Activated T-cell treated with anti-CD3 and anti-CD28 coated beads, Interleukin-2, amount 50 U/mL, for 72 hours (primary cell): Measurements from ENCODE around the gene CWF19L2. TPM values are rescaled to one million over a fixed set of nuclear protein-coding genes. Genes with fewer than 3 reads are reported as not detected.
A peak's percentile ranks its signal among the peaks of the same experiment; 100 is the strongest.
"Not testable (repeated sequence)": the region's sequence is repeated elsewhere in the genome, so short reads cannot be mapped to it uniquely, and the experiment has no call there.

ENCODE experiments used
- ATAC-seq, 2 donors: fragments of 150-1000 bp; cut with Tn5 transposase; replicated peaks in 1 of 2; 2 replicates each; pipeline ENCODE4 v1.10.0; 2021; ENCODE audit warnings: moderate library complexity in 2 of 2, mild to moderate bottlenecking in 1 of 2
- DNase-seq, 2 donors: peaks; one replicate each; pipeline ENCODE4 v3.0.0; 2021 to 2022; ENCODE audit warnings: mixed read lengths in 1 of 2
- H3K27ac Mint-ChIP-seq: one replicate; pipeline ENCODE4 v1.8.0; 2022; ENCODE audit warnings: mild to moderate bottlenecking, moderate library complexity, mixed read lengths
- H3K27me3 Mint-ChIP-seq: one replicate; pipeline ENCODE4 v1.8.0; 2022; ENCODE audit warnings: low read depth, mixed read lengths
- H3K36me3 Mint-ChIP-seq, 2 donors: one replicate each; pipeline ENCODE4 v1.8.0; 2022; ENCODE audit warnings: mixed read lengths in 2 of 2, mild to moderate bottlenecking in 1 of 2; ENCODE audit not compliant: insufficient read depth in 2 of 2
- H3K4me1 Mint-ChIP-seq: one replicate; pipeline ENCODE4 v1.8.0; 2022; ENCODE audit warnings: low read depth, mixed read lengths
- H3K4me3 Mint-ChIP-seq, 2 donors: one replicate each; pipeline ENCODE4 v1.8.0; 2022; ENCODE audit warnings: mild to moderate bottlenecking in 2 of 2, mixed read lengths in 2 of 2, moderate library complexity in 2 of 2
- H3K9me3 Mint-ChIP-seq, 2 donors: one replicate each; pipeline ENCODE4 v1.8.0; 2022; ENCODE audit warnings: mixed read lengths in 2 of 2
- total RNA-seq, 2 donors: library from RNA; stranded (reverse); gene quantifications; one replicate each; pipeline ENCODE4 v1.2.3, GENCODE V29; 2022

CWF19L2 gene
- total RNA-seq, 2 donors from 2014 or later = 15.0 to 16.2 TPM

- H3K4me3 Mint-ChIP-seq = no peak overlapping the region
- H3K27ac Mint-ChIP-seq = no peak overlapping the region
- H3K36me3 Mint-ChIP-seq = peaks cover 2 to 4% of the 10 kb centered on the region in 2 donors
- H3K4me1 Mint-ChIP-seq = no peaks in the 10 kb centered on the region
- H3K27me3 Mint-ChIP-seq = peaks cover 25% of the 10 kb centered on the region
- DNase-seq (no peak), ATAC-seq (no peak)
- peaks cover 2 to 5% of the 10 kb centered on the region in 2 donors for H3K9me3 Mint-ChIP-seq
Measured at GRCh38 chr11:107468596-107468995, 11.0 kb upstream of the CWF19L2 start.

- Mint-ChIP-seq H3K4me1 (no peaks in the 10 kb centered on the region), H3K27me3 (peaks cover 32% of the 10 kb centered on the region), H3K9me3 (peaks cover 5 to 8% of the 10 kb centered on the region in 2 donors), H3K27ac (no peak overlapping the region), H3K4me3 (no peak overlapping the region), H3K36me3 (peaks cover 4 to 7% of the 10 kb centered on the region in 2 donors)
- ATAC-seq (no peak), DNase-seq (no peak)
Measured at GRCh38 chr11:107467696-107468095, 10.1 kb upstream of the CWF19L2 start.

GRCh38 chr11:107466275-107466866, 8.7 kb upstream of the CWF19L2 start:
- ATAC-seq, H3K9me3 Mint-ChIP-seq, H3K27ac Mint-ChIP-seq, H3K36me3 Mint-ChIP-seq, H3K4me3 Mint-ChIP-seq, H3K4me1 Mint-ChIP-seq, DNase-seq: not testable (repeated sequence)
- peaks cover 25% of the 10 kb centered on the region for H3K27me3 Mint-ChIP-seq

- Mint-ChIP-seq H3K4me3 (peak overlapping the region; percentile 90 to 95), H3K36me3 (peaks cover 0 to 7% of the 10 kb centered on the region in 2 donors), H3K9me3 (no peaks in the 10 kb centered on the region), H3K27ac (peak overlapping the region; percentile 92), H3K4me1 (peaks cover 42% of the 10 kb centered on the region), H3K27me3 (no peaks in the 10 kb centered on the region)
- ATAC-seq (peak; percentile 47 to 60), DNase-seq (peak; percentile 10 to 28)
Measured at GRCh38 chr11:107457205-107457557, 444 bp downstream of the CWF19L2 start.

- Mint-ChIP-seq H3K9me3 (no peaks in the 10 kb centered on the region), H3K4me3 (no peak overlapping the region), H3K4me1 (peaks cover 51% of the 10 kb centered on the region), H3K27ac (no peak overlapping the region), H3K27me3 (no peaks in the 10 kb centered on the region), H3K36me3 (peaks cover 0 to 13% of the 10 kb centered on the region in 2 donors)
- ATAC-seq = no peak
- no peak for DNase-seq
Measured at GRCh38 chr11:107453594-107454286, 3.9 kb downstream of the CWF19L2 start.

GRCh38 chr11:107446822-107447431, 10.7 kb downstream of the CWF19L2 start:
- peak overlapping the region; percentile 47 for H3K27ac Mint-ChIP-seq
- DNase-seq (no peak), ATAC-seq (no peak)
- H3K9me3 Mint-ChIP-seq = no peaks in the 10 kb centered on the region
- H3K4me1 Mint-ChIP-seq = peaks cover 22% of the 10 kb centered on the region
- no peak overlapping the region for H3K4me3 Mint-ChIP-seq
- H3K36me3 Mint-ChIP-seq = peaks cover 6 to 31% of the 10 kb centered on the region in 2 donors
- no peaks in the 10 kb centered on the region for H3K27me3 Mint-ChIP-seq

- no peaks in the 10 kb centered on the region for H3K9me3 Mint-ChIP-seq
- no peak overlapping the region for H3K27ac Mint-ChIP-seq
- H3K4me3 Mint-ChIP-seq = no peak overlapping the region
- no peaks in the 10 kb centered on the region for H3K27me3 Mint-ChIP-seq
- H3K36me3 Mint-ChIP-seq = peaks cover 6 to 34% of the 10 kb centered on the region in 2 donors
- DNase-seq (no peak), ATAC-seq (no peak)
- H3K4me1 Mint-ChIP-seq = peaks cover 16% of the 10 kb centered on the region
Measured at GRCh38 chr11:107442715-107443215, 14.9 kb downstream of the CWF19L2 start.

GRCh38 chr11:107439586-107440167, 17.9 kb downstream of the CWF19L2 start:
- H3K4me1 Mint-ChIP-seq = peaks cover 10% of the 10 kb centered on the region
- ATAC-seq (no peak), DNase-seq (no peak)
- H3K27me3 Mint-ChIP-seq = no peaks in the 10 kb centered on the region
- no peak overlapping the region for H3K27ac Mint-ChIP-seq
- no peaks in the 10 kb centered on the region for H3K9me3 Mint-ChIP-seq
- H3K4me3 Mint-ChIP-seq = no peak overlapping the region
- H3K36me3 Mint-ChIP-seq = peaks cover 4 to 26% of the 10 kb centered on the region in 2 donors

- no peak overlapping the region for H3K27ac Mint-ChIP-seq
- H3K4me3 Mint-ChIP-seq = no peak overlapping the region
- H3K9me3 Mint-ChIP-seq = no peaks in the 10 kb centered on the region
- no peaks in the 10 kb centered on the region for H3K4me1 Mint-ChIP-seq
- ATAC-seq (no peak), DNase-seq (no peak)
- peaks cover 0 to 16% of the 10 kb centered on the region in 2 donors for H3K36me3 Mint-ChIP-seq
- no peaks in the 10 kb centered on the region for H3K27me3 Mint-ChIP-seq
Measured at GRCh38 chr11:107438148-107438547, 19.5 kb downstream of the CWF19L2 start.

- peaks cover 10% of the 10 kb centered on the region for H3K4me1 Mint-ChIP-seq
- H3K27me3 Mint-ChIP-seq = no peaks in the 10 kb centered on the region
- peak overlapping the region in 1 of 2 donors; percentile 39 for H3K4me3 Mint-ChIP-seq
- H3K36me3 Mint-ChIP-seq = peaks cover 3 to 17% of the 10 kb centered on the region in 2 donors
- no peak for ATAC-seq
- no peak for DNase-seq
- H3K9me3 Mint-ChIP-seq = no peaks in the 10 kb centered on the region
- H3K27ac Mint-ChIP-seq = peak overlapping the region; percentile 0
Measured at GRCh38 chr11:107430525-107430924, 27.1 kb downstream of the CWF19L2 start.

- H3K9me3 Mint-ChIP-seq = no peaks in the 10 kb centered on the region
- H3K4me3 Mint-ChIP-seq = no peak overlapping the region
- no peak overlapping the region for H3K27ac Mint-ChIP-seq
- H3K4me1 Mint-ChIP-seq = peaks cover 10% of the 10 kb centered on the region
- DNase-seq (no peak), ATAC-seq (no peak)
- H3K27me3 Mint-ChIP-seq = no peaks in the 10 kb centered on the region
- H3K36me3 Mint-ChIP-seq = peaks cover 7 to 17% of the 10 kb centered on the region in 2 donors
Measured at GRCh38 chr11:107427569-107428180, 29.9 kb downstream of the CWF19L2 start.

GRCh38 chr11:107413352-107413751, 44.3 kb downstream of the CWF19L2 start:
- Mint-ChIP-seq H3K27ac (no peak overlapping the region), H3K9me3 (no peaks in the 10 kb centered on the region), H3K4me1 (peaks cover 5% of the 10 kb centered on the region), H3K27me3 (no peaks in the 10 kb centered on the region), H3K36me3 (peaks cover 0 to 15% of the 10 kb centered on the region in 2 donors), H3K4me3 (no peak overlapping the region)
- ATAC-seq (no peak), DNase-seq (no peak)
